Glomerular visceral epithelial cell (primary cell): ENCODE data around the gene C3orf62.
"Not testable (repeated sequence)": the region's sequence is repeated elsewhere in the genome, so short reads cannot be mapped to it uniquely, and the experiment has no call there.

Source experiments
- DNase-seq: peaks from one replicate; pipeline ENCODE4 v3.0.0-alpha.2; 2016; ENCODE audit errors: extremely low spot score

The C3orf62 gene

DNA sequence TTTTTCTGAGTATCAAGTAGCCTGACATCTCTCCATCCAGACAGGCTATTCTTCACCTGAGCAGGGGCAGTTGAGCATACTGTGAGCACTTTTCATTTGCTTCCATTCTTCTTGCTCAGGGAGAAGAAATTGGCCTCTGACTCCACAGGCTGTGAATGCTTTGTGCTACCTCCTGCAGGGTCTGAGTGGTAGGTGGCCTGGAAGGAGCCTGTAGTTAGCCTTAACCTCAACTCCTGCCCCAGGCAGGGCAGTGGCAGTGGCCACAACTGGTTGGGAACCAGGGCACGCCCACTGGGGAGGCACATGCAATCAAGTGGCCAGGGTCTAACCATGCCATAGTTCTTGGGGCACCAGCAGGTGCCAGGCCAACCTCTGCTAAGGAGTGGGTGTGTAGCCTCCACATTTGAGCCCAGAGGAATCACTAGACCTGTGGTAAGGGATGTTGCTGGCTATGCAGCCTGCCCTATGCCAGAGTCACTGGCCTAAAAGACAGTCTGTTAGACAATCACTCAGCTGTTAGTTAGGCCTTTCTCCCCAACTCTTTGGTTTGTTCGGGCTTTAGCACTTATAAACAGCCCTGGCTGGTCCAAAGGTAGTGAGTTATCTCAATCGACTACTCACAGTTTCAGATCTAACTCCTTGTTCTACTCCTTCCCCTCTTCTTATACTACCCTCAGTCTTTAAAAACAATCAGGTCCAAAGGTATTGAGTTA is 7.4 kb downstream of the C3orf62 start:
- no peak for DNase-seq

DNA sequence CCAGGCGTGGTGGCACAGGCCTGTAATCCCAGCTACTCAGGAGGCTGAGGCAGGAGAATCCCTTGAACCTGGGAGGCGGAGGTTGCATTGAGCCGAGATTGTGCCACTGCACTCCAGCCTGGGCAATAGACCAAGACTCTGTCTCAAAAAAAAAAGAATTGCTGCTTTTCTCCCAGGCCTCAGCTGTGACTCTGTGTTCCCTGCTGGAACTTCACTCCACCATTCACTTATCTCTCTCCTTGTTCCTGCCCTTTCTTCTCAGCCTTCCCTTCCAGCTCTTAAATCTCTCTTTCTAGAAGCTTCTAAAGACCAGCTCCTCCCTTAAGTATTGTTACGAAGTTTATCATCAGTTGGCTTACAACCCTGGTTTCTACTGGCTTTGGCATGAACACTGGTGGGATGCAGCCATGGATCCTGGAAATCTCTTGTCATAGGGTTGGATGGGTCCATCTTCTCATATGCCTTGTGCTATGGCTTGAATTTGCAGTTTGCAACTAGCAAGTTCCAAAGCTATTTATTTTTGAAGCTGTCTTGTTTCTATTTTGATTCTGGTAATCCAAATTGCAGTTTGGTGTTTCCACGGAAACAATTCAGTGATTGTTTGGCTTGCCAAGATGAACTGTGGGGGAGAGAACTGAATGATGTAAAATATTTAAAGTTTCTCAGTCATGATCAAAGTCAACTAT is 10.5 kb downstream of the C3orf62 start:
- no peak for DNase-seq

DNA sequence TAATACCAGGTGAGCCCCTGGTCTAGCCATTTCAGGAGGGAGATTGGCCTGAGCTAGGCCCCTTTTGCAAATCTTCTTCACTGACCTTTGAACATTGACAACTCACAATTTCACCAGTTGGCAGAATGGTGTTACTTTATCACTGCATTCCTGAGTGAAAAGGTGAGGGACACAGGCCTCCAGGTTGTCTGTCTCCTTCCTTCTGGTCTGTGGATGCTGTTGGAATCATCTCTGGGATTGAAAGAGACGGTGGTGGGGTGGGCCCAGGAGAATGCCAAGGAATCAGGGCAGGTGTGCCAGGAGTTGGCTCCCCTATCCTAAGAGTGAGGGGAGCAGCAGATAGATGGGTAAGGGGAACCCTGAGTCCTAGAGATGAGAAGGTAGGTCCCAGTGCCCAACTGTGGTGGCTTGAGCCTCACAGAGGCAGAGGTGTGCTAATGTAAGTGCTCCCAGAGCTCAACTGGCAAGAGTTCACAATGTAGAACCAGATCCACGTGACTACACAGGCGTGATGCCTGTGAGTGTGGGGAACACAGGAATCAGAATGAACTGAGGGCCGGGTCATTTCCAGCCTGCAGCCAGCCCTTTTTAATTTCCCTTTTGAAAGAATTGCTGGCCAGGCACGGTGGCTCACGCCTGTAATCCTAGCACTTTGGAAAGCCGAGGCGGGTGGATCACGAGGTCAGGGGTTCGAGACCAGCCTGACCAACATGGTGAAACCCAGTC is 11.2 kb downstream of the C3orf62 start:
- no peak for DNase-seq

DNA sequence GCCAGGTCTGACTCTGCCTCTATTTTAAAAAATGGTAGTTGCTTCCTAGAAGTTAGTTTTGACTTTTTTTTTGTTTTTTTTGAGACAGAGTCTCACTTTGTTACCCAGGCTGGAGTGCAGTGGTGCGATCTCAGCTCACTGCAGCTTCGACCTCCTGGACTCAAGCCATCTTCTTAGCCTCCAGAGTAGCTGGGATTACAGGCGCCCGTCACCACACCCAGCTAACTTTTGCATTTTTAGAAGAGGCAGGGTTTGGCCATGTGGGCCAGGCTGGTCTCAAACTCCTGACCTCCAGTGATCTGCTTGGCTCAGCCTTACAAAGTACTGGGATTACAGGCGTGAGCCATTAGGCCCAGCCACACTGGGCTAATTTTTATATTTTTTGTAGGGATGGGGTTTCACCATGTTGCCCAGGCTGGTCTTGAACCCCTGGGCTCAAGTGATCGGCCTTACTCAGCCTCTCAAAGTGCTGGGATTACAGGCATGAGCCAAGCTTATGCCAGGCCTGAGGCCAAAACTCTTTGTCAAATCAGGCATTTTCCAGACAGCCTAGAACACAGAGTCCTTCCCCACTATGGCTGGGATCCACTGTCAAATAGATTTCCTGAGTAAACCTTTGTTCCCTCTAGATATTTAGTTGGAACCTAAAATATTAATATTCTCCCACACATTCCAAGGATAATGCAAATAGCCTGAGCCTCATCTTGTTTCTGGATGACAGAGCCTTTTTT is 13.7 kb downstream of the C3orf62 start:
- no peak for DNase-seq

DNA sequence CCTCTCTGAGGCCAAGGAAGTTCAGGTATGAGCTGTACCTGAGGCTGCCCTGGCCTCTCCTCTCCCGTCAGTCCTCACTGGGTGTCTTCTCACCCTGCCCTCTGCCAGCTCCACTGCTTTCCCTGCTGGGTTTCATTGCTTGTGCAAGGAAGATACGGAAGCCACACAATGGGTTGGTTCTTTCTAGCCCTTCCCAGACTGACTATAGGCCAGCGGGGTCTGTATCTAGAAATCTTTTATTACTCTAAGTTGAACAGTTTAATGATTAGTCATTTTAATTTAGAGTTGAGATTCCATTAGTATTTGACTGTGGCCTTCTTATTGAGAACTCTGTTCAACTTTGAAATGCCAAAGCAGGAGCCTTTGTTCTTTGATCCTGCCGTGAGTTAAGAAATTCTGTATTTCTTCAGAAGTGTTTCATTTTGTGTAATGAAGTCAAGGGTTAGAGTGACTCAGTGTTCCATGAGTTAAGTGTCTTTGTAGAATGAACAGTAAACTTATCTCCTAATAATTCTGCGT is 16.2 kb downstream of the C3orf62 start:
- no peak for DNase-seq

DNA sequence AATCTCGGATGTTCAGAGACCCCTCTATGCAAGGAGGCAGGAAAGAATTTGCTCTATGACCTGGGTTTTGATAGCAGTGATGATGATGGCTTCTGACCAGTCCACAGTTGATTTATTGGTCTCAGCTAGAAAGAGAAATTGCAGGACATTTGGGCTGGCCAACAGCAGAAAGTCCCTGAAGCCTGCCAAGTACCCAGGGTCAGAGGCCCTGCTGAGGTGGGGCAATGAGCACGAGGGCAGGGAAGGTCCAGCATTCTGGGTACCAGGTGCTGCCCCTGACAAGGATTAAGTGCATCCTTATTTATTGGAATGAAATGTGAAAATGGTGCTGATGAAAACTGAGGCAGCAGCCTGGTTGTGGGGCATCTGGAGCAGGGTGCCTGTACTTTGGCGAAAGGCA is 19.8 kb downstream of the C3orf62 start:
- no peak for DNase-seq

DNA sequence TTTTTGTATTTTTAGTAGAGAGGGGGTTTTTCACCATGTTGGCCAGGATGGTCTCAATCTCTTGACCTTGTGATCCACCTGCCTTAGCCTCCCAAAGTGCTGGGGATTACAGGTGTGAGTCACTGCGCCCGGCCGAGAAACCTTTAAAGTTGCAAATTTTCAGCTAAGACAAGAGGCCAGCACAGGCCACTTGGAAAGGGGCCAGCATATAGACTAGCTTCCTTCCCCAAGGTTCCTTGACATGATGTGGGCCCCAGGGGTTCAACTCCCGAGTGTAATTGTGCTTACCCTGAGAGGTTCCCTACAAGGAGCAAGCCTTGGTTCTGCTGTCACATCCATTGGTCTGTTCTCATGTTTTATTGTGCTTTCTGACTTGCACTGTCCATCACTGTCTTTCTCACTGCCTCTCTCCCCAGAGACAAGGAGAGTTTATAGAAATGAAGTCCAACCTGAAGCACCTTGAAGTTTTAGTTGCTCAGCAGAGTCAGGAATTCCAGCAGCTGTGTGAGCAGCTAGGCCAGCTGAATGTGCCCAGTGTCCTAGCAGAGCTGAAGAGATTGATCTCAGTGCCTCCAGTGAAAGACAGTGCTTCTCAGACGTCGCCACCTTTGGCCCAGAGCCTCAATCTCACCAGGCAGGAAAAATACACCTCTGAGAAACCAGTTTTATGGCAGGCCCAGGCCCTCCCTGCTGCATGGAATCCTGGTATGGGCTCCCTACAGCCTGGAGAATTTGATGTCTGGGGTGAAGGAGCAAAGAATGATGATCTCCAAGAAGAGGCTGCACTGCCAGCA is 21.1 kb downstream of the C3orf62 start:
- no peak for DNase-seq

DNA sequence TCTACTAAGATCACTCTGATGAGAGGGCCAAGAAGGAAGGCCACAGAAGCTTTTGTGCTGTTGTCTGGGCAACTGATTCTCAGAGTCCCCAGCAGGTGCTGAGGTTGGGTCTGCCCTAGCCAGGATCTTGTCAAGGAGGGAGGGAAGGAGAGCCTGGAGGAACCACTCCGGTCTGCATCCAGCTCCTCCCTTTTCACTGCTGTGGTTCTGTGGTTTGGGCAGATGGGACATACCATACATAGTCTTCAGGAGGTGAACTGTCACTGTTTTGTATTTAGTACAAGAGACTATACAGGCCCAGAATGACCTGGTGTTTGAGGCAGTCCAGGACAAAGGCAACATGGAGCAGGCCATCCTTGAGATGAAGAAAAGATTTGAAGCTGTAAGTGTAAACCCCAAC is 21.9 kb downstream of the C3orf62 start:
- peak; percentile 78 for DNase-seq

DNA sequence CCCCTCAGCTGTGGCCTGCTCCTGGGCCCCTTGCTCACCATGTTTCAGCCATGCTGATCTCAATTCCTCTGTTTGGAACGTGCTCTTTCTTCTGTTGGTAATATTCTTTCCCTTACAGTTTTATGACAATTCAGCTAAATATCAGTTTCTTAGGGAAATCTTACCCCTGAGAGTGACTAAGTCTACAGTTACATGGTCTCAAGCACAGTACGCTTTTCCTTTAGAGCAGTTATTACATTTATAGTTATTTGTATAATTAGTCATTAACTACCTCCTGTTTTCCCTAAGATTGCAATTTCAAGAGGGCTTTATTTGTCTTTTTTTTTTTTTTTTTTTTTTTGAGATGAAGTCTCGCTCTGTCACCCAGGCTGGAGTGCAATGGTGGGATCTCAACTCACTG is 23.5 kb downstream of the C3orf62 start:
- DNase-seq, result no peak

DNA sequence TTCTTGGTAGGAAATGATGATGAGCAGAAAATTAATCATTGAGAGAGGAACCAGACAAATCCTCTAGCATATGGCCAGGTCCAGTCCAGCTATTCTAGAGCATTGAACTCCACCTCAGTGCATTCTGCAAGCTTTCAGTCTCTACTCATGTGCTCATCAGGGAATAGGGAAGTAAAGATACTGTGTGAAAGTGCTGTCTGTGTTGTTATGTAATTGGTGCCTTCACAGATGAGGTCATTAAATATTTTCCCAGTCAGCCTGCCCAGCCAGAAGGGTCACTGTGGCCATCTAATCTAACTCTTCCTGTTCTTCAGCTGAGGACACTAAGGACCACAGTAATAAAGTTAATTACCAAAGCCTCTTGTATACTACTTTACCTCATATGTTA is 28.2 kb downstream of the C3orf62 start:
- DNase-seq, result no peak

DNA sequence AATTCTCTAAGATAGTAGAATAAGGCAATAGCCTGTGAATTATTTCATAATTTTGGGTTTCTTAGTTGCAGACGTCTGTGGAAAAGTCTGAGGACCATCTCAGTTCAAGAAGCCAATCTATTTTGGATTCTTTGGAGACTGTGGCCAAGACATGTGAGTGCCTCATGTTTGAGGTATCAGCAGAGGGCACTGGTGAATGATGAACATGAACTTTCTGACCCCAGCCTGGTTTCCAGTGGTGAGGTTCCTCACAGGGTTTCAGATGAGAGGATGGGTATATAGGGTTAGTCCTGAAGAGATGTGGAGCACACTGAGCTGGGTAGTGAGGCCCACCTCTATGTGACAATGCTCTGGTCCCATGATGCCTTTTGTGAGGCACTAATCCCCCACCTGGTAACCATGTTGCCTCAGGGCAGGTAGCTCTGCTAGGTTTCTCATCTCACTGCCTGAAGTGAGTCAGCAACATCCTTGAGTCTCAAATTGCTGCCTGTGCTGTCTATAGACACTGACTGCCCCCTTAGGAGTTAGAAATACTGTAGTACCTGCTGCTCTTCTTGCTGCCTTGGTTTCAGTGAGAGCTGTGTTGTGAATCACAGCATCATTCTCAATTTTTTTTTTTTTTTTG is 32.3 kb downstream of the C3orf62 start:
- no peak for DNase-seq

DNA sequence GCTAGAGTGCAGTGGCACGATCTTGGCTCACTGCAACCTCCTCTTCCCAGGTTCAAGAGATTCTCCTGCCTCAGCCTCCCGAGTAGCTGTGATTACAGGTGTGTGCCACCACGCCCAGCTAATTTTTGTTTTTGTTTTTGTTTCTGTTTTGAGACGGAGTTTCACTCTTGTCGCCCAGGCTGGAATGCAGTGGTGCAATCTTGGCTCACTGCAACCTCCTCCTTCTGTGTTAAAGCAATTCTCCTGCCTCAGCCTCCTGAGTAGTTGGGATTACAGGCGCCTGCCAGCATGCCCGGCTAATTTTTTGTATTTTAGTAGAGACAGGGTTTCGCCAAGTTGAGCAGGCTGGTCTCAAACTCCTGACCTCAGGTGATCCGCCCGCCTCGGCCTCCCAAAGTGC is 36.9 kb downstream of the C3orf62 start:
- DNase-seq, result not testable (repeated sequence)

DNA sequence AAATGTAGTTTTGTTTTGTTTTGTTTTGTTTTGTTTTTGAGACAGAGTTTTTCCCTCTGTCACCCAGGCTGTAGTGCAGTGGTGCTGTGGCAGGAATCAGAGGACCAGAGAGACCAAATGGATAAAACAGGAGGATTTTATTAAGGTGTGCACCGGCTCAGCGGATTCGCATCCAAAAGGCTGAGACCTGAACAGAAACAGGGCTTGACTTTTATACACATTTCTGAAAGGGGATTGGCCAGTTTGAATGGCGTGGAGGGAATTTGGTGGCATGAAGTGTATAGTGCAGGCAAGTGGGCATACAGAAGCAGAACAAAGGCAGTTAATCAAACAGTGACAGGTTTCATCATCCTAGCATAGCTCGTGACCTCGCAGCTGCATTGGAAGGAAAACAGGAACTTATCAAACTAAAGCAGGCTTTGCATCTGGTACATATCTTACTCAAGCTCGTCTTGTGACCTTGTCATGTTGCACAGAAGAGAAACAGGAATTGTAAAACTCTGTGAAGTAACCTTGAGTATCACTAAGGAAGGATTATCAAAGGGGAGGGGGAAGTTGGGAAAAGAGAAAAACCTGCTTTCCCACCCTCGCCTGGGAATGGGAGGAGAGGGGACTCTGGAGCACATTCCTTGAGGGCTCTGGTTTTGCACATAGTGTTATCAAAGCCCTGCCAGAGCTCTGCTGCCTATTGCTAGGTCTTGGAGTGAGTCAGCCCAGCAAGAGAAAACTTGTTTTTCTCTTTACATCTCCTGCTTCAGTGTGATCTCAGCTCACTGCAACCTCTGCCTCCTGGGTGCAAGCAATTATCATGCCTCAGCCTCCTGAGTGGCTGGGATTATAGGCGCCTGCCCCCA is 38.5 kb downstream of the C3orf62 start:
- DNase-seq, result no peak

DNA sequence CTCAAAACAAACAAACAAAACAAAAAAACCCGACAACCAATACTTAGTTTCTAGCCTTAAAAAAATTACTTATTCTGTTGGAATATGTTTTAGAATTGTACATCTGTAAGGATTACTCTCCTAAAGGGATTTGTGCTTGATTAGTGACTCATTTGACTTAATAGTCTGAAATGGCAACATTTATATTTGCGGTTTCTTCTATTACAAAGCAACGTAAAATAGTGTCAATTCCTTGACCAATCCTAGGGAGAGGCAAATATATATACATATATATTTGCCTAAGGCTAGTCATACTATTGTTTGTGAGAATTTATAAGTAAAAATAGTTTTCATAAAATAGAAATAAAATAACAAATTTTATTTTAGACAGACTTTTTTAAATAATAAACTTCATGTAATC is 39.7 kb downstream of the C3orf62 start:
- DNase-seq, result no peak

DNA sequence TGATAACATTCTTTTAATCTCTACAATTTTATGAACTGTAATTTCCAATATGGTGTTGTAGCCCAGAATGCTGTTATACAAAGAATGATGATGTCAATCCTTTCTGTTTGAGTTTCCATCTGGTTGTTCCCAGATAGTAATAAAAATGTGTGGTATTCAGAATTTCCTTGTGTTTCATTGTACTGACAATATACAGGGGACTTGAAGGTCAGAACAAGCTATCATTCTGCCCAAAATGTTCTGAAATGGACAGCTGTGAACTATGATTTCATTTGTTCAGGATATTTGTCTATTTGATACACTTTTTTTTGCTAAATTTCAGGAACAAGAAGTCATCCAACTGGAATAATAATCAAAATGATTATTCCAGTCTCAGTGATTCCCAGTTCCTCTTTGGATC is 40.8 kb downstream of the C3orf62 start:
- DNase-seq, result no peak

DNA sequence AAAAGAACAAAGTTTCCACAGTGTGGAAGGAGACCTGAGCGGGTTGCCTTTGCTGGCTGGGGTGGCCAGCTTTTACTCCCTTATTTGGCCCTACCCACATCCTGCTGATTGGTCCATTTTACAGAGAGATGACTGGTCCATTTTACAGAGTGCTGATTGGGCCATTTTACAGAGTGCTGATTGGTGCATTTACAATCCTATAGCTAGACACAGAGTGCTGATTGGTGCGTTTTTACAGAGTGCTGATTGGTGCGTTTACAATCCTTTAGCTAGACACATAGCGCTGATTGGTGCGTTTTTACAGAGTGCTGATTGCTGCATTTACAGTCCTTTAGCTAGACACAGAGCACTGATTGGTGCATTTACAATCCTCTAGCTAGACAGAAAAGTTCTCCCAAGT is 48.2 kb downstream of the C3orf62 start:
- not testable (repeated sequence) for DNase-seq

DNA sequence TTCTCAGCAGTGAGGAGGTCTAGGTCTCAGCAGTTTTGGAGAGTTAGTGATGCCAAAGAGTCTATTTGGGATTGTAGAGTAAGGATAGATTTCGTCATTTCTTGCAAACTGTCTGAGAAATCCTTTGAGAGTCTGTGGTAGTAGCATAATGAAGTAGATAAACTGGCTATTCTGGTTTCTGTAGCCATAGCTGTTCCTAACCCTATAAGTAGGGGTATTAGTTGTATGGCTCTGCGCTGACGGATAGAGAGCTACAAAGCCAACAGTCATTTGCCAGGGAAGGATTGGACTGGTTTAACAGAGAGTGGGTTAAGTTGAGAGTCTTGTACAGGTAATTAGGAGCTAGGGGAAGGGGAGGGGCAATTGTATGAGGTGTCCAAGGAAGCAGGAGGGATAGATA is 55.0 kb downstream of the C3orf62 start:
- DNase-seq, result no peak

DNA sequence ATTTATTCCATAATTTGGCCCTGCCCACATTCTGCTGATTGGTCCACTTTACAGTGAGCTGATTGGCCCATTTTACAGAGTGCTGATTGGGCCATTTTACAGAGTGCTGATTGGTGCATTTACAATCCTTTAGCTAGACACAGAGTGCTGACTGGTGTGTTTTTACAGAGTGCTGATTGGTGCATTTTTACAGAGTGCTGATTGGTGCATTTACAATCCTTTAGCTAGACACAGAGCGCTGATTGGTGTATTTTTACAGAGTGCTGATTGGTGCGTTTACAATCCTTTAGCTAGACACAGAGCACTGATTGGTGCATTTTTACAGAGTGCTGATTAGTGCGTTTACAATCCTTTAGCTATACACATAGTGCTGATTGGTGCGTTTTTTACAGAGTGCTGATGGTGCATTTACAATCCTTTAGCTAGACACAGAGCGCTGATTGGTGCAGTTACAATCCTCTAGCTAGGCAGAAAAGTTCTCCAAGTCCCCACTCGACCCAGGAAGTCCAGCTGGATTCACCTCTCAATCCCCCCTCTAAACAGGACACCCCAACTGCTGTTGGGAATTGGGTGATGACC is 56.0 kb downstream of the C3orf62 start:
- DNase-seq, result not testable (repeated sequence)

DNA sequence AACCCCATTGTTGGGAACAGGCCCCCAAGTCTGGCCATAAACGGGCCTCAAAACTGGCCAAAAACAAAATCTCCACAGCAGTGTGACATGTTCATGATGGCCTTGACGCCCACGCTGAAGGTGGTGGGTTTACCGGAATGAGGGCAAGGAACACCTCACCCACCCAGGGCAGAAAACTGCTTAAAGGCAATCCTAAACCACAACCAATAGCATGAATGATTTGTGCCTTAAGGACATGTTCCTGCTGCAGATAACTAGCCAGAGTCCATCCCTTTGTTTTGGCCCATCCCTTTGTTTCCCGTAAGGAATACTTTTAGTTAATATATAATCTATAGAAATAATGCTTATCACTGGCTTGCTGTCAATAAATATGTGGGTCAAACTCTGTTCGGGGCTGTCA is 57.9 kb downstream of the C3orf62 start:
- DNase-seq, result no peak
